Bronchial epithelial cell (primary cell): ENCODE measurements around the gene MZB1. TPM values are rescaled to one million over a fixed set of nuclear protein-coding genes. Genes with fewer than 3 reads are reported as not detected.

Source experiments
- DNase-seq: peaks from one replicate; pipeline ENCODE4 v3.0.0-alpha.2; 2010; ENCODE audit warnings: low read depth
- FAIRE-seq: peaks from 2 replicates; lab custom pipeline; 2011; peaks lifted over from hg19 to GRCh38; lab: Jason Lieb, UNC
- H3K27me3 ChIP-seq: 2 replicates; pipeline ENCODE4 v1.5.1; 2011; ENCODE audit warnings: low read length; ENCODE audit not compliant: control insufficient read depth, insufficient read depth
- H3K36me3 ChIP-seq: 2 replicates; pipeline ENCODE4 v1.5.1; 2011; ENCODE audit warnings: low read length; ENCODE audit not compliant: control insufficient read depth, insufficient read depth
- H3K4me3 ChIP-seq: 2 replicates; pipeline ENCODE4 v1.5.1; 2011; ENCODE audit warnings: mild to moderate bottlenecking, low read depth, low read length, control low read depth
- CTCF ChIP-seq: IDR thresholded peaks from 2 replicates; pipeline ENCODE4 v1.5.1; 2011; ENCODE audit warnings: mild to moderate bottlenecking, moderate library complexity, low read length, control low read depth, inconsistent platforms; ENCODE audit not compliant: insufficient read depth, severe bottlenecking
- total RNA-seq: library from RNA; depleted of rRNA; stranded (reverse); fragments of >200 nt; gene quantifications from 2 replicates; pipeline ENCODE4 v1.2.1, GENCODE V29; 2014

The MZB1 gene
- total RNA-seq, 1 donor from 2014 or later, result not detected

- no peak for DNase-seq
- TF ChIP-seq CTCF, result no peak
- no peaks in the 10 kb centered on the region for H3K36me3 ChIP-seq
- no peak for FAIRE-seq
- no peaks in the 10 kb centered on the region for H3K27me3 ChIP-seq
- H3K4me3 ChIP-seq, result no peak overlapping the region
These were observed 18.5 kb upstream of the MZB1 start for GRCh38 chr5:139408191-139408590.

- Histone ChIP-seq H3K4me3 (no peak overlapping the region), H3K36me3 (no peaks in the 10 kb centered on the region), H3K27me3 (no peaks in the 10 kb centered on the region)
- DNase-seq, result no peak
- FAIRE-seq, result no peak
- TF ChIP-seq CTCF, result no peak
These were observed 17.8 kb upstream of the MZB1 start for GRCh38 chr5:139407517-139407916.

GRCh38 chr5:139406963-139407362 is 17.2 kb upstream of the MZB1 start:
- H3K36me3 ChIP-seq, result no peaks in the 10 kb centered on the region
- H3K27me3 ChIP-seq, result no peaks in the 10 kb centered on the region
- no peak for TF ChIP-seq CTCF
- no peak for DNase-seq
- H3K4me3 ChIP-seq, result no peak overlapping the region
- FAIRE-seq, result no peak

- H3K27me3 ChIP-seq, result no peaks in the 10 kb centered on the region
- FAIRE-seq (no peak), DNase-seq (no peak)
- peak overlapping the region; percentile 42 for H3K4me3 ChIP-seq
- TF ChIP-seq CTCF, result no peak
- H3K36me3 ChIP-seq, result no peaks in the 10 kb centered on the region
These were observed 14.7 kb upstream of the MZB1 start for GRCh38 chr5:139404484-139404840.

GRCh38 chr5:139403787-139404483 is 14.2 kb upstream of the MZB1 start, which contains the start of gene SPATA24:
Gene SPATA24 (minus strand): TSS chr5:139404089. CDS start chr5:139404060, 29 bp downstream.
- Histone ChIP-seq H3K36me3 (no peaks in the 10 kb centered on the region), H3K27me3 (no peaks in the 10 kb centered on the region), H3K4me3 (peak within 1 kb of the TSS; percentile 42)
- FAIRE-seq, result no peak
- DNase-seq, result peak; percentile 87
- TF ChIP-seq CTCF, result no peak

- FAIRE-seq (no peak), DNase-seq (no peak)
- Histone ChIP-seq H3K36me3 (no peaks in the 10 kb centered on the region), H3K27me3 (no peaks in the 10 kb centered on the region), H3K4me3 (peak overlapping the region; percentile 42)
- TF ChIP-seq CTCF, result no peak
These were observed 13.7 kb upstream of the MZB1 start for GRCh38 chr5:139403418-139403786.
